ENCODE data around the gene HMG20A. TPM values are rescaled to one million over a fixed set of nuclear protein-coding genes. Genes with fewer than 3 reads are reported as not detected.

HMG20A gene
- total RNA-seq, 1 donor from 2014 or later: 34.0 TPM

DNA sequence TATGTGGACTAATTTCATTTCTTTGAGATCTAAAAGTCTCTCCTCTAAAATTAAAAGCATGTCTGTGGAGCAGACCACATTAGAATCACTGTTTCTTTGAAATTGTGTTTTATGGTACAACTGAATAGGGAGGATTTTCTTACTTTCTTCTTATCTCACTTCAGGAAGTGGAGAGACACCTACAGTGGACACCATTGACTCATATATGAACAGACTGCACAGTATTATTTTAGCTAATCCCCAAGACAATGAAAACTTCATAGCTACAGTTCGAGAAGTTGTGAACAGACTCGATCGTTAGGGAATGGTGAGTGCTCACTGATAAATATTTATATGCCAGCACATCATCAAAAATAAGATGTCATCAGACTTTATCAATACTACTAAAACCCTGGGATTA, 58.3 kb downstream of the HMG20A start:
- no peak for DNase-seq

DNA sequence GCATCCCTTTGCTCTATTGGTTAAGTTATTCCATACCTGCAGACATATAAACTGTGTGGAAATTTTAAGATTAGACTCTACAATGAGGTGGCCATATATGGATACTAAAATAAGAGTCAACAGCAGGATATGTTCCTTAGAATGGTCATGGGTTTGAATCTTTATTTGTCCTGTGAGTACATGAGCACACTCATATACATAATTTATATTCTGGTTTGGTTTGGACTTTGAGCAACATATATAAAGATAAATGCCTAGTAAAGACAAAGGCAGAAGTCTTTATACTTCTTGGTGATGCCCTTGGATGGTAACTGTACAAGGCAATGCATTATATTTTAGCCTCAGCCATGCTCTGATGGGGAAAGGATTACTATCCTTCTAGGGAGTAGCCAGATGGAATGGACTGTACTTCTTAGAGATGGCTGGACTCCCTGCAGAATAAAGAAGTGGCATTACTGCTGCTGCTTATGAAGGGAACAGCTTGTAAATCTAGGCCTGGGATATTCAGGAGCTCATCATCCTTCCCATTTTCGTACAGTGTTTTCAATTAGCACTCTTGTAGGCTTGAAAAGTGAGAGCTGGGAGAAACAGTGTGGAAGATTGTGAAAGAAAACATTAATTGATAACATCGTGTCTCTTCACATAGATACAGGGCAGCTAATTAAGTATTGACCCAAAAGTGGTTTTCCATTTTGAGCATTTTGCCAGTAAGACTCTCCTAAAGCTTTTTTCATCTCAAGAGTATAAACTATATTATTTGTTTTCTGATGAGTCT, 60.4 kb downstream of the HMG20A start:
- DNase-seq: no peak

DNA sequence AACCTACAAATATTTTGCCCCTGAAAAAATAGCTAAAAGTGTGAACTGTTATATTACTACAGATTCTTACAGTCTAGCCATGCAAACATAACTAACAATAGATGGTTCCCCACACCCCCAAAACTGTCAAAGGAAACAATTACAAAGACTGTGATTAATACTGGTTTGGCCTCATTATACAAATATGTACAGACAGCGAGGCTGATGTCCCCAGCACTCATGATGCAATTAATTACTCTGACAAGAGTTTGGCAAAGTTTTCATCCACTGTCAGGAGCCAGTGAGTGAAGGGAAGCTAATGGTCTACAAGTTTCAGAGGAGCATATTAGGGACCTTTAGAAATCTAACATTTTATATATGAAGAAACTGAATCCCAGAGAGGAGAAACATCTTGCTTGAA, 61.0 kb downstream of the HMG20A start:
- peak; percentile 87 for DNase-seq

DNA sequence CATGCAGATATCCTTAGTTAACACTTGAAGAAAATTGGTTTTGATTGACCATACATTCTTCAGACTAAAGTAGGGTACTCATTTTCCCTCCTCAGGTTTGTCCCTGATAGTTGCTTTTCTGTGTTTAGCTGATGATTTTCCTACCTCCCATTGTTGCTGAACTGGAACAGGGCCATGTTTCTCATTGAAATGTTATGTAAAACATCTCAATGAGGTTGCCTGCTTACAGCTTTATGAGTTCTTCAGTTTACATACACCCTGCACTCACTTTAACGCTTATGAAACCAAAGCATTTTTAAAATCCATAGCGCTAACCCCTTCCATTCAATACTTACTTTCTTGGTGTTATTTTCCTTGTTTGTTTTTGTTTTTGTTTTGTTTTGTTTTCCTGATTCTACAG, 61.9 kb downstream of the HMG20A start:
- DNase-seq: peak; percentile 86

DNA sequence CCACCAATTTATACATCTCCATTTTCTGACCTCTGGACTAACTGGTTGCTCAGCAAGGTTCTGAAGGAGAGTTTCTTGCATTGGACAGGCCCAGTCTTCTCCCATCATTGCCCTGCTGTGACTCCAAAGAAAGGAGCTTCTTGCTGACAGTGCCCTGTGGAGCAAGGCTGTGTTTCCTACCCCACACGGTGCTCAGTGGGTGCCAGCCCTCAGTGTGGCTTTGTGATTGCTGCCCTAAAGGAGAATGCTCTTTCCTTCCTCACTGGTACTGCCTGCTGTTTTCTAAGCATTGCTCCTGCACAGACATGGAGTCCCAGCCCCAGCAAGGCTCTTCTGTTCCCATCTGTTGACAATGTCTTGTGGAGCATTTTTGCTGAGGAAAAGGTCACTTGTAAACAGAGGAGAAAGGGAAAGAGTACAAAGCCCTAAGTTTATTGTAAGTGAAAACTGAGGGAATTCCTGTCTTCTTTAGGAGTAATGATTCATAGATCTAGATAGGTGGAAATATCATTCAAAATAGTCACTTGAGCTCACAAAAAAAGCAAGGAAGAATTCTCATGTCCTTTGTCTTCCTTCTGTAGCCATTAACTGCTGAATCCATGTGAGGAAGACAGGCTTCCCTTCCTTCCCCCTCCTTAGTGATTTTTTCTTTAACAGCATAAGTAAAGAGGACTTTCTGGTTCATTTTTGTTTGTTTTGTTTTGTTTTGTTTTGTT, 62.9 kb downstream of the HMG20A start:
- DNase-seq: no peak

DNA sequence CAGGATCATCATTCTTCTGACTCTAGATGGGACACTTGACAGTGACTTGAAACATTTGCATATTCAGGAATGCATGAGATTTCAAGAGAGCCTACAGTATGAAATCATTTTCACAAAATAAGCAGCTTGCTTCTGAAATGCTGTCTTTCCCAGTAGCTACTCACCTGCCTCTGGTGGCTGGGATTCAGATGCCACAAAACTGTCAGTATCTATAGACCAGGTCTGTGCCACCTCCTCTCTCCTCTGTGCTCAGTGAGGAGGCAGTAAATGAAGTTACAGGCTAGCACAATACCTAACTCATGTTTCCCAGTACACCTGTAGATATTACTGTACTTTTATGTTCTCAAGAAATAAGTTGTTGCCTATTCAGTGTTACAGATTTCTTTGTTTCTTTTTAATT, 64.3 kb downstream of the HMG20A start:
- DNase-seq: no peak

DNA sequence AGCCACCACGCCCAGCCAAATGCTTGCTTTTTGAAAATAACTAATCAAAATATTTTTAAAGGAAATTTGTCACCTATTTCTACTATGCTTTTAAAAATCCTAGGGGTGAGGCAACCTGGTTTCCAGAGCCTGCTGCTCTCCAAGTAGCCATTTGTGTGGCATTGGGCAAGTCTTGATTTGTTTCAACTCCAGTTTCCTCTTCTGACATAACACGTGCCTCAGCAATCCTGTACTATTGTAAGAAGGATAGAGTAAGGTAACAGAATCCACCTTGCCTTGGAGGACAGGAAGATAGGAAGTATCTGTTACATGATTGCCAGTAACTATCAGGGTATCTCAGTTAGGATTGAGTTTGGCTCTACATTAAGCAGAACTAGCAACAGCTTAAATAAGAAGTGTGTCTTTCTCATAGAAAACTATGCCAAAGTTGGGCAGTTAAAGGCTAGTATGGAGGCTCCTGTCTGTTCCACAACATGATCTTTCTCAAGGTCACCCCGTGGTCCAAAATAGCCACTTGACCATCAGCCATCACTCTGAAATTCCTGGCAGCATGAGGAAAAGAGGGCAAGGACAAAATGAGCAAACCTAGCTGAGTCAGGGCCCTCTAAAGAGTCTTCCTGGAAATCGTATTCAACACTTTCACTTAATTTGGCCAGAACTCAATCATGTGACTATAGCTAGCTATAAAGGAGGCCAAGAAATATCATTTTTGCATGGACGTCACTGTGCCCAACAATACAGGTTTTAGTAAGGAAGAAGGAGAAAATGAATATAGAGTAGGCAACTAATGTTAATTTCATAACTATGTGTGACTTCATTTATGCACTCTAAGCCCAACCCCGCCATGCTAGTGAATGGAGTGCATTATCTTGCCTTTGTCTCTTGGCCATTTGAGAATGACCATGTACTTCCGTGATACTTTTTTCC, 66.1 kb downstream of the HMG20A start:
- DNase-seq: peak; percentile 46

DNA sequence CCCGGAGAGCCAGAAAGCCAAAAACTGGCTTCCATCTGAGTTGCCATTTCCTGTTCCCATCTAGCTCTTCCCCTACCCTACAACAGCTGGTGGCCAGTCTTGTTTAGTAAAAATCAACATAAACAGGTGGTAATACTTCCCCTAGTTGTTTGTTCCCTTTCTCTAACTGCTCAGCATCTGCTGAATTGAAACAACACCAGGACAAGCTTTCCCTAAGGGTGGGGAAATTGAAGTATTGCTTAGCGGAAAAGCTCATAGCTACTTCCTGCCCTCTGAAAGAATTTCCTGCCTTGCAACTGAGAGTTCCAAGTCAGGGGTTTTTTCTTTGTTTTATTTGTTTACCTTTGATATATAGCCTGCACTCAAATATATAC, 66.8 kb downstream of the HMG20A start:
- peak; percentile 63 for DNase-seq

DNA sequence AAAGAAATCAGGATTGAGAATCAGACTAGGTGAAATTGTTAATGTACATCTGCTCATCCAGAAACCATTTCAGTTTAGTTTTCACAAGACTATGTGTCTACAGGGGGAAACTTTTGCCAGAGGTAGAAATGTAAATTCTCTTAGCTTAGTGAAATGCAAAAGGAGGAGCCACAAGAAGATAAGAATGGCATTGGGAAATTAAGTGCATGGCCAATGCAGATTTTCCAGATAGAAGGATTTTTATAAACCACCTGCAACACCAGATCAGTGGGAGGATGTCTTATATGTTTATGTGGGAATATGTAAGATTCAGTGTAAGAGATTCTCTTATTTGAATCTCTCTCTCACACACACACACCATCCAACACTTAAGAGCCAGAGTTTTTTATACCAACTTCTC, 67.2 kb downstream of the HMG20A start:
- DNase-seq: no peak

DNA sequence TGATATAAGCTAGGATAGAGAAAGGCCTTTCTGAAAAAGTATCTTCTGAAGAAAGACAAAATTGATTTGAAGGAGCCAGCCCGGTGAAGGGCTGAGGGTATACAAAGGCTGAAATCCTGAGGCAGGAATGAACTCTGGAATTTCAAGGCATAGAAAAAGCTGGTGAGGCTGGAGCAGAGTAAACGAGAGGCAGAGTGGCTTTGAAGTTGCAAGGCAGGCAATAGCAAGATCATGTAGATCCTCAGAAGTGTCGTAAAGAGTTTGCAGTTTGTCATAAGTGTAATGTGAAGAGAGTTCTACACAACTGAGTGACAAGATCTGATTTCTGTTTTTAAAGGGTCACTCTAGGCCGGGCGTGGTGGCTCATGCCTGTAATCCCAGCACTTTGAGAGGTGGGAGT, 69.0 kb downstream of the HMG20A start:
- DNase-seq: no peak

DNA sequence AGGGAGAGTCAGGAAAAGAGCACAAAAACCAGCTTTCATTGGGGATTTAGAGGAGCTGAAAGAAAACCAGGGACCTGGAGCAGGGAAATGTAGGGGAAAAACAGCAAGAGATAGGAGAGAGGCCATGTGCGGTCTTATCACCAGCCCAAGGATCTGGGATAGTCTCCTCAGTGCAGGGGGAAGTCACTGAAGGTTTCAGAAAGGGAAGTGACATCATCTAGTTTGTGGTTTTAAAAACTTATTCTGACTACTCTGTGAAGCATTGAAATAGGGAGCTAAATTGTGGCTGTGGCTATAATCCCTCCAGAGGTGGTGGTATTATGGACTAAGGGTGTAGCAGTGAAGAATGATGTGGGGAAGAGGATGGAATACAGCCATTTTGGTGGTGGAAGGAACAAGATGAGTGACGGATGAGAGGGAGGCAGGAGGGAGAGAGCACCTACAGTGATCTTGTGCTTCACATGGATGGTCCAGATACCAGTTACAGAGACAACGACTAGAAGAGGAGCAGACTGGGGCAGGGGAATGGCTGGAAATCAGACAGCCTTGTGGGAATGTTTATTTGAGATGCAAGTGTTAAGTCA, 72.7 kb downstream of the HMG20A start:
- DNase-seq: no peak

DNA sequence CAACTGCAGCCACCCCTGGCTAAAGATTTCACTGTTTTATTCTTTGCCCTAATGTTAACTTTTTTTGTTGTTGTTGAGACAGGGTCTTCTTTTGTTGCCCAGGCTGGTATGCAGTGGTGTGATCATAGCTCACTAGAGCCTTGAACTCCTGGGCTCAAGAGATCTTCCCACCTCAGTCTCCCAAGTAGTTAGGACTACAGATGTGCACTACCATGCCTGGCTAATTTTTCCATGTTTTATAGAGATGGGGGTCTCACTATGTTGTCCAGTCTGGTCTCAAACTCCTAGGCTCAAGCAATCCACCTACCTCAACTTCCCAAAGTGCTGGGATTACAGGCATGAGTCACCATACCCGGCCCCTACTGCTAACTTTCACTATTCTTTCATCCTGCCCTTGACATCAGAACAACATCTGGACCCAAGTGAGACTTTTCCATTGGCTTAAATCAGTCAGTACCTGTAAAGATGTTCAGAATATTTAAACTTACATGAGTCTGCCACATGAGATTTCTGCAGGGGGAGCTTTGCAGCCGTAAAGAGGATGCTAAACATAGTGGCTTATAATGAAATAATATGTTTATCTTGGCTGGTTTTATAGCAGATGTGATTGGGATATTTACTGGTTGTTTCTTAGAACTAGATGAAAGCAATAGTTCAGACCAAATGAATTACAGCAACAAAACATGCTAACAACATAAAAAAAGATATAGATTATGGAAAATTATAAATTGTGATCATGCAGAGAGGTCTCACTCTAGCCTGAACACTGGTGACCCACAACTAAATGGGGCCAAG, 73.6 kb downstream of the HMG20A start:
- DNase-seq: peak; percentile 30

DNA sequence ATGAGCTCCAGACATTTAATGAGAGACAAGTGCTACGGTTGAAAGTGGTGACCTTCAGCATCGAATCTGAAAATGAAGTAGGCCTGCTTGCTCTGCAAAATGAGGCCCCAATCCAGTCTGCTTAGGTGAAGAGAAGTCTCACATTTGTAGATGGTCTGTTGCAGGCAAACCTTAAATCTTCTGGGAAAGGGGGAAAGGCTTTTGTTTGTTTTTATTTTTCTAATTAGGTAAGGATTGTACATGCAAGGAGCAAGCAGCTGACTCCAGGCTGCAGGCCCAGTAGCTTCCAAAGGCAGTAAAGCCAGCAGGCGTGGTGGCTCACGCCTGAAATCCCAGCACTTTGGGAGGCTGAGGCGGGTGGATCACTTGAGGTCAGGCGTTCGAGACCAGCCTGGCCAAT, 74.3 kb downstream of the HMG20A start:
- DNase-seq: no peak

DNA sequence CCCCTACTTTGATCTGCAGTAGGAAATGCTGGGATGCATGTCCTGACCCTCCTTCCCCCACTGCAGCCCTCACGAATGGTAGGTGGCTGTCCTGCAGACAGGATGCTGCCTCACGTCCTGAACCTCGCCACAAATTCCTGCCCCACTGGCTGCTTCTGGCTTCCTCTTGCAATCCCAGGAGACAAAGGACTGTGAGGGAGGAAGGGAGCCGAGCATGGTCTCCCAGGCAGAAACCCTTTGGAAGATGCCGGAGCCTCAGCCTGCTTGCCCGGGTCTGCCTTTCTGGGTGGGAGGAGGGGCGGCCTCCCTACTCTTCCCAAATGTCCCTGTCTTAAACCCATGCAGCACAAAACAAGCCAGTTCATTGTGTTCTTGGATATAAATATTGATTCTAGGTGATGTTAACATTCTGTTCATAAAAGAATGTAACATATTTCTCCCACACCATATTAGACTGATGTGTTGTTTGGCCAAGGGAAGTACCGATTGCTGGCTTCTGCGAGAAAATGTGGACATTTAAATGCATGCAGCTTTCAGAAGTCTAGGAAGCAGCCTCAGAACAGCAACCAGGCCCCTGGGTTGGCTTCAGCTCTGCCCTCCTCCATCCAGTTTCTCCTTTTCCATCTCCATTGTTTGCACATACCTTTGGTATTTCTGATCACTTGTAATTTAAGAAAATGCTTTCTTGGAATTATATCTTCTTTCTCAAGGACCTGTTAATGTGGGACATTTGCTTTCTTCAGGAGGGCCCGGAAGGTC, 75.3 kb downstream of the HMG20A start:
- peak; percentile 87 for DNase-seq

DNA sequence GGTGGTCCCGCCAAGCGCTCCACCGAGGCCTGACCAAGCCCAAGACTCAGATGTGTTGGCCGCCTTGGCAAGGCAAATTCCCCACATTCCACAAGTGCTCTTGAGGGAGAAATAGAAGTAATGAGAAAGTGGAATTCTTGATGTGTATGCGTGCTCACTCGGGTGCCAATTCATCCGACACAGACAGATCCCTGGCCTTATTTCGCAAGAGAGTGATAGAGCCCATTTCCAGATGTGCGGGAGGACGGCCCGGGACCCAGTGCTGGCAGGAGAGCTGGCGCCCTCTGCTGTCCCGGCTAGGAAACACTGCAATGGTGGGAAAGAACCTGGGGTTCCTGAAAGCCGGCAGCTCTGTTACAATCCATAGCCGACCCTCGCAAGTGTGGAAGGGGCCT, 76.0 kb downstream of the HMG20A start:
- peak; percentile 86 for DNase-seq

DNA sequence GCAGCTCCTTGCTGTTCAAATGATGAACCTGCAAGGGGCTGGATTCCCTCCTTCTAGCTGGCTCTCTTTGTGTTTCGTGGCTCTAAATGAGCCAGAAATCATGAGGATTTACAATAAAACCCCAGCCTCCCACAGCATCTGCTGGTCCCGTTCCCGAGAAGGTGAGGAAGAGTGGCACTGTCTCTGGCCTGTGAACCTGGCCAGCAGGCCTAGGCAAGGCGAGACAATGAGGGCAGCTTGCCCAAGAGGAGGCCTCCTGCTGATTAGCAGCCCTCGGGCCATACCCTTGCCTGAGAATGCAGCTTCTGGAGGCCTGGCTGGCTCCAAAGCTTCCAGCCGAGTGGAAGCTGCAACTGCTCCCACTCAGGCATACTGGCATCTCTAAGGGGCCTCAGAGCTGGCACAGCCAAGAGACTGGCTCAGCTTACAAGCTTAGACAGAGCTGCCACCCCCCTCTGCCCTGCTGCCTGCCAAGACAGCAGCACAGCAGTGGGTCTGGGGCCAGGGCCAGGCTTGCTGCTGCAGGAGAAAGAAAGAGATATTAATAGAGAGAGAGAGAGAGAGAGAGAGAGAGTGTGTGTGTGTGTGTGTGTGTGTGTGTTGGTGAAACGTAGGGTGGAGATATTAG, 76.5 kb downstream of the HMG20A start:
- peak; percentile 32 for DNase-seq

DNA sequence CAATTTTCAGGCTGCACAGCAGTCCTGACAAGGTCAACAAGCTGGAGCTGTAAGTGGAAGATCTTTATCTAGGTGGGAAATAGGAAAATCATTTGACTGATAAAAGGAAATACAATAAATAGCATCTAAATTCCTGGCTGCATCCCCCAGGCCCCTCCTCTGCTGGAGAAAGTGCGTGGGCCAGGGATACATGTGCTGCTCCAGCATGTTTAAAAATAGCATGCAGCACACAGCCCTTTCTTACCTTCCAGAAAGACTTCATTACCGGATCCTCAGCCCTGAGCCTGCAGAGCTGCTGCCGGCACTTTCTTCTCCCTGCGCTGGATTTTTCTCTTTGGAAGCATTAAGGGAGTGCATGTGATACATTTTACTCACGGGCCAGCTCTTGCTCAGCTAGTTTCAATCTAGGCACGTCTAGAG, 77.3 kb downstream of the HMG20A start:
- no peak for DNase-seq

DNA sequence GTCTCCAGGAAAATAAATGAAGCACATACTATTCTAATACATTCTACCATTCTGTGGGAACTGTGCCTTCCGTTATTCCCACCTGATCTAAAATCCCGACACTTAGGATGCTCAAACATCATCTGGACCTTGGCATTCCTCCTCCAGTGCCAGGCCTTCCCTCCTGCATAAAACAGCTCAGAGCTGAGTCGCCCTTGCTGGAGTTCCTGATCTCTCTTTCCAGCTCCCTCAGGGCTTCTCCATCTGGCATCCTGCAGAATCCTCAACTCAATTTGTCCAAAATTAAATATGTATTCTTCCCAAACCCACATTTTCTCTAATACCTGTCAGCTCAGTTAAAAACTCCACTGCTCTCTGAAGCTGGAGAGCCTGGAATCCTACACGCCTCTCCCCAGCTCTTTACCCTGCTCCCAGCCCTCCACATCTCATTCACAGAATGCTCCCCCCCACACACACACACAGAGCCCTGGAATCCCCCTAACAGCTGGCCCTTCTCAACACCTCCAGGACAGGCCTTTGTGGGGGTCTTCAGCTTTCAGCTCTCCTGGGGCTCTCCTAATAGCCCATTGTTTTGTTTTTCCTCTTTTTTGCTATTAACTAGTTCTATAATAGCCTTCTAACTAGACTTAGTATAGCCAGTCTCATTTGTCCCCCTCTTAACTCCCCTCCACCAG, 78.5 kb downstream of the HMG20A start:
- no peak for DNase-seq

DNA sequence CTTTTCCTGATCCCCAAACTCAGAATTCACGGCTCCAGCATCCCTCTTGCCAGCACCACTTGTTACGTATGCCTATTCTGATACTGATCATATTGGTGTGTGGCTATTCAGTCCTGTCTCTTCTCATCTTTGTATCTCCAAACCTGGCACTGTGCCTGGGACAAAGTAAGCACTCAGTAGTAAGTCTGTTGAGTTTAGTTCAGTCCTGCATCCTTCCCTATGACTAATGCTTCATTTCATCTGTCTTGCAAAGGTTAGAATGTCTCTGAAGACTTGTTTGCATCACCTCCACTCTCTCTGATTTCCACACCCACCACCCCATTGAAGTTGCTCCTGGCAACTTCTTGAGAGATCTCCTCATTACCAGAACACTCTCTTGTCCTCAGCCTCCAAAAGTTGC, 80.3 kb downstream of the HMG20A start:
- no peak for DNase-seq

Data from dermis blood vessel endothelial cell (primary cell).